H1 (cell line): ENCODE results near the gene PXDN. TPM values are rescaled to one million over a fixed set of nuclear protein-coding genes. Genes with fewer than 3 reads are reported as not detected.

Experiments
- CTCF ChIA-PET: fragments of 300-600 bp; sonication (Branson Sonifier 250); formaldehyde crosslinking; loops from one replicate; lab custom pipeline; 2021; ENCODE audit not compliant: partially characterized antibody; lab: Charles Lee
- POLR2A ChIA-PET: fragments of 300-600 bp; sonication (Branson Sonifier 250); formaldehyde crosslinking; loops from one replicate; lab custom pipeline; 2021; ENCODE audit warnings: inconsistent platforms; ENCODE audit not compliant: partially characterized antibody; lab: Charles Lee
- DNase-seq, 2 experiments: peaks; one replicate each; pipeline versions ENCODE4 v3.0.0 to v3.0.0-alpha.2; 2010 to 2022; ENCODE audit warnings: low spot score in 2 of 2, low read depth in 1 of 2, mixed read lengths in 1 of 2
- FAIRE-seq: peaks from 2 replicates; lab custom pipeline; 2011; peaks lifted over from hg19 to GRCh38; lab: Jason Lieb, UNC
- H2AFZ ChIP-seq: 2 replicates; pipeline ENCODE4 v1.8.1; 2012; ENCODE audit warnings: low read length, inconsistent platforms
- H2AK5ac ChIP-seq: 2 replicates; pipeline ENCODE4 v1.6.1; 2013; ENCODE audit warnings: low read depth, low read length
- H2BK120ac ChIP-seq: replicated peaks from 2 replicates; pipeline ENCODE3; 2013; ENCODE audit warnings: low read depth, low read length, inconsistent platforms
- H2BK12ac ChIP-seq: 2 replicates; pipeline ENCODE4 v1.6.1; 2013; ENCODE audit warnings: low read depth, low read length
- H2BK15ac ChIP-seq: 2 replicates; pipeline ENCODE4 v1.6.1; 2013; ENCODE audit warnings: low read length
- H2BK20ac ChIP-seq: 2 replicates; pipeline ENCODE4 v1.6.1; 2013; ENCODE audit warnings: low read length
- H2BK5ac ChIP-seq: 2 replicates; pipeline ENCODE4 v1.6.1; 2013; ENCODE audit warnings: low read depth, low read length
- H3K14ac ChIP-seq: 2 replicates; pipeline ENCODE4 v1.6.1; 2013; ENCODE audit warnings: inconsistent platforms; ENCODE audit not compliant: insufficient read length
- H3K18ac ChIP-seq: 2 replicates; pipeline ENCODE4 v1.6.1; 2013; ENCODE audit warnings: low read length; ENCODE audit errors: extremely low read depth
- H3K23ac ChIP-seq: 2 replicates; pipeline ENCODE4 v1.6.1; 2013; ENCODE audit warnings: inconsistent platforms; ENCODE audit not compliant: insufficient read length
- H3K23me2 ChIP-seq: 2 replicates; pipeline ENCODE4 v1.6.1; 2013; ENCODE audit warnings: low read depth, low read length
- H3K27ac ChIP-seq: 2 replicates; pipeline ENCODE4 v1.6.1; 2011; ENCODE audit warnings: low read depth, low read length, inconsistent platforms
- H3K27me3 ChIP-seq, 4 experiments: replicated peaks in 1 of 4; 1 replicate in 1 of 4; 2 replicates in 3 of 4; pipeline versions ENCODE4 v1.6.1 to v1.8.1; 2011 to 2013; ENCODE audit warnings: low read length in 3 of 4, mild to moderate bottlenecking in 3 of 4, inconsistent platforms in 2 of 4, mixed read lengths in 2 of 4, moderate library complexity in 1 of 4; ENCODE audit not compliant: control insufficient read depth in 3 of 4, insufficient read depth in 3 of 4; ENCODE audit errors: extremely low read depth in 1 of 4
- H3K36me3 ChIP-seq, 4 experiments: 2 replicates each; pipeline versions ENCODE4 v1.6.1 to v1.8.1; 2011 to 2013; ENCODE audit warnings: mild to moderate bottlenecking in 4 of 4, low read length in 3 of 4, moderate library complexity in 2 of 4, control low read depth in 1 of 4, inconsistent platforms in 1 of 4; ENCODE audit not compliant: insufficient read depth in 4 of 4, control insufficient read depth in 2 of 4
- H3K4ac ChIP-seq: replicated peaks from 2 replicates; pipeline ENCODE3; 2013; ENCODE audit warnings: low read length, low read depth, mixed read lengths, inconsistent platforms; ENCODE audit not compliant: insufficient read length
- H3K4me1 ChIP-seq, 4 experiments: replicated peaks in 1 of 4; 1 replicate in 1 of 4; 2 replicates in 3 of 4; pipeline versions ENCODE4 v1.6.1 to v1.8.1; 2011 to 2013; ENCODE audit warnings: low read length in 3 of 4, inconsistent platforms in 2 of 4, mixed read lengths in 1 of 4; ENCODE audit not compliant: insufficient read depth in 4 of 4, control insufficient read depth in 3 of 4
- H3K4me2 ChIP-seq, 2 experiments: 2 replicates each; pipeline versions ENCODE4 v1.6.1 to v1.8.1; 2011 to 2013; ENCODE audit warnings: low read depth in 2 of 2, low read length in 2 of 2, control low read depth in 1 of 2, inconsistent platforms in 1 of 2, mild to moderate bottlenecking in 1 of 2; ENCODE audit not compliant: insufficient read depth in 1 of 2
- H3K4me3 ChIP-seq, 4 experiments: fragments of 200-600, 300-600 bp in 1 of 4; sonication (generic), shearing (Covaris generic), sonication (Bioruptor Twin) in 1 of 4; 2 replicates each; pipeline versions ENCODE4 v1.5.1 to v1.8.1; 2011 to 2016; ENCODE audit warnings: low read length in 4 of 4, low read depth in 3 of 4, control low read depth in 2 of 4, inconsistent platforms in 2 of 4, mild to moderate bottlenecking in 2 of 4, mixed read lengths in 1 of 4, moderate library complexity in 1 of 4; ENCODE audit not compliant: insufficient read depth in 2 of 4; ENCODE audit errors: extremely low read depth in 1 of 4
- H3K56ac ChIP-seq: replicated peaks from 2 replicates; pipeline ENCODE3; 2013; ENCODE audit warnings: low read depth, mild to moderate bottlenecking, mixed read lengths, low read length, inconsistent platforms; ENCODE audit not compliant: insufficient read length
- H3K79me1 ChIP-seq: 2 replicates; pipeline ENCODE4 v1.6.1; 2013; ENCODE audit warnings: low read depth, low read length, control low read depth
- H3K79me2 ChIP-seq, 2 experiments: 2 replicates each; pipeline versions ENCODE4 v1.6.1 to v1.8.1; 2012 to 2013; ENCODE audit warnings: low read length in 2 of 2, mild to moderate bottlenecking in 2 of 2, inconsistent platforms in 1 of 2; ENCODE audit not compliant: insufficient read depth in 2 of 2, control insufficient read depth in 1 of 2
- H3K9ac ChIP-seq, 4 experiments: replicated peaks in 1 of 4; 1 replicate in 1 of 4; 2 replicates in 3 of 4; pipeline versions ENCODE4 v1.6.1 to v1.8.1; 2011 to 2013; ENCODE audit warnings: low read depth in 3 of 4, low read length in 3 of 4, control low read depth in 2 of 4, mild to moderate bottlenecking in 2 of 4, moderate library complexity in 2 of 4, inconsistent platforms in 1 of 4; ENCODE audit errors: extremely low read depth in 1 of 4
- H3K9me3 ChIP-seq, 2 experiments: 2 replicates each; pipeline versions ENCODE4 v1.6.1 to v1.8.1; 2012 to 2013; ENCODE audit warnings: mild to moderate bottlenecking in 2 of 2, moderate library complexity in 2 of 2, control low read depth in 1 of 2, inconsistent platforms in 1 of 2, low read depth in 1 of 2, low read length in 1 of 2, mixed read lengths in 1 of 2; ENCODE audit not compliant: insufficient read depth in 2 of 2
- H4K20me1 ChIP-seq, 2 experiments: replicated peaks in 1 of 2; 2 replicates each; pipeline versions ENCODE3 to v1.8.1; 2011 to 2013; ENCODE audit warnings: inconsistent platforms in 2 of 2, low read length in 2 of 2, mild to moderate bottlenecking in 1 of 2; ENCODE audit not compliant: insufficient read depth in 2 of 2, control insufficient read depth in 1 of 2
- H4K5ac ChIP-seq: 2 replicates; pipeline ENCODE4 v1.6.1; 2013; ENCODE audit warnings: low read length, low read depth, mixed read lengths, inconsistent platforms; ENCODE audit not compliant: insufficient read length
- H4K8ac ChIP-seq: 2 replicates; pipeline ENCODE4 v1.8.0; 2013; ENCODE audit warnings: mild to moderate bottlenecking, moderate library complexity, low read length, inconsistent platforms; ENCODE audit not compliant: insufficient read depth; ENCODE audit errors: extremely low read depth
- H4K91ac ChIP-seq: replicated peaks from 2 replicates; pipeline ENCODE3; 2013; ENCODE audit warnings: low read length, mixed read lengths, inconsistent platforms; ENCODE audit not compliant: insufficient read length
- BCL11A ChIP-seq, 2 experiments: IDR thresholded peaks; one replicate each; pipeline ENCODE4 v1.6.1; 2011; ENCODE audit warnings: low read depth in 2 of 2, low read length in 2 of 2, mild to moderate bottlenecking in 2 of 2
- CREB1 ChIP-seq: IDR thresholded peaks from 2 replicates; pipeline ENCODE4 v1.6.1; 2012; ENCODE audit warnings: inconsistent platforms
- WGBS, 2 experiments: shearing (Covaris generic) in 1 of 2; methylation state at CpG; one replicate each; pipeline versions ENCODE4 v1.1.6 to v1.1.7; 2013 to 2015; ENCODE audit warnings: low lambda C conversion rate in 2 of 2, mixed read lengths in 2 of 2, inconsistent platforms in 1 of 2, low coverage in 1 of 2, missing lambda C conversion rate in 1 of 2; ENCODE audit not compliant: insufficient replicate concordance in 2 of 2, insufficient coverage in 1 of 2, insufficient read length in 1 of 2; ENCODE audit errors: extremely low coverage in 1 of 2, missing lambda C conversion rate in 1 of 2; 5-methylcytosine and 5-hydroxymethylcytosine counted together
- polyA plus RNA-seq, 7 experiments: library from polyadenylated mRNA; depleted of rRNA in 3 of 7; stranded (reverse) in 5 of 7; unstranded in 2 of 7; fragments of >200 nt in 5 of 7; fragments of 200-250 nt in 2 of 7; gene quantifications; 1 replicate in 5 of 7; 2 replicates in 1 of 7; 4 replicates in 1 of 7; pipeline versions ENCODE4 v1.2.1 to v1.2.3, GENCODE V29; 2011 to 2013; ENCODE audit warnings: missing spikeins in 2 of 7, mixed read lengths in 2 of 7
- total RNA-seq: library from RNA; stranded (reverse); fragmentation: NEBNext Ultra II Directional; extraction: Animal tissue kit (Norgen Biotek cat#: 25700); gene quantifications from 2 replicates; pipeline ENCODE4 v1.2.1, GENCODE V29; 2021

Gene PXDN
- total and polyA plus RNA-seq, 2 of the 8 experiments (the other 6 are each of a cell fraction or from before 2014, with no cell fraction given) = 104 to 141 TPM

- H2BK20ac ChIP-seq = no peak overlapping the region
- H4K5ac ChIP-seq = no peak overlapping the region
- no peak overlapping the region for H2AK5ac ChIP-seq
- no peaks in the 10 kb centered on the region; the same call in 1 of the 2 replicates for H3K79me1 ChIP-seq
- no peaks in the 10 kb centered on the region for H3K79me2 ChIP-seq
- H4K8ac ChIP-seq = no peak overlapping the region; the same call in 1 of the 2 replicates
- H4K20me1 ChIP-seq = no peaks in the 10 kb centered on the region
- no peak overlapping the region for H3K9ac ChIP-seq
- H3K4me2 ChIP-seq = no peak overlapping the region
- H3K9me3 ChIP-seq = no peaks in the 10 kb centered on the region; a peak in 1 of 4 replicates
- no peak overlapping the region for H2BK5ac ChIP-seq
- no peak overlapping the region for H2BK120ac ChIP-seq
- H2BK15ac ChIP-seq = 0 out of 2 replicates have a peak overlapping the region, but pooled peaks have one; percentile 46
- H3K27ac ChIP-seq = no peak overlapping the region
- FAIRE-seq = no peak
- H4K91ac ChIP-seq = no peak overlapping the region
- WGBS, 2 experiments = 92% methylated on average over 22 of the region's 22 CpGs; no CpG with 5 or more reads in 1 of the 2 experiments
- H3K4me3 ChIP-seq = no peak overlapping the region
- H3K56ac ChIP-seq = no peak overlapping the region
- CTCF ChIA-PET = interaction anchor here (0.9 to 1.7 kb wide), 4 partner anchors 8 to 187 kb away, joined by 4 to 8 read pairs (median 4); no protein-coding TSS in a partner anchor
- H3K23ac ChIP-seq = no peak overlapping the region
- no peak overlapping the region; the same call in 1 of the 2 replicates for H2BK12ac ChIP-seq
- TF ChIP-seq BCL11A (IDR thresholded peaks at IDR 0.05; ENCODE audit: low read depth in 2 of 2, low read length in 2 of 2) (no peak), CREB1 (no peak)
- H3K4me1 ChIP-seq = peaks cover 0 to 5% (median 2%) of the 10 kb centered on the region in 4 experiments; a peak in 3 of 7 replicates
- H3K36me3 ChIP-seq = no peaks in the 10 kb centered on the region
- POLR2A ChIA-PET = interaction anchor here (1.3 kb wide), 1 partner anchor 165 kb away, joined by 5 read pairs; no protein-coding TSS in a partner anchor
- H3K18ac ChIP-seq = no peak overlapping the region
- no peaks in the 10 kb centered on the region for H3K23me2 ChIP-seq
- H3K4ac ChIP-seq = peak overlapping the region; percentile 32
- H2AFZ ChIP-seq = no peak overlapping the region
- DNase-seq = no peak
- no peaks in the 10 kb centered on the region for H3K27me3 ChIP-seq
- H3K14ac ChIP-seq = no peak overlapping the region
Measured at GRCh38 chr2:1582891-1583341, 161.4 kb downstream of the PXDN start.
